ENCODE measurements around the gene C12orf42.
"Not testable (repeated sequence)": the region's sequence is repeated elsewhere in the genome, so short reads cannot be mapped to it uniquely, and the experiment has no call there.

C12orf42 gene

DNA sequence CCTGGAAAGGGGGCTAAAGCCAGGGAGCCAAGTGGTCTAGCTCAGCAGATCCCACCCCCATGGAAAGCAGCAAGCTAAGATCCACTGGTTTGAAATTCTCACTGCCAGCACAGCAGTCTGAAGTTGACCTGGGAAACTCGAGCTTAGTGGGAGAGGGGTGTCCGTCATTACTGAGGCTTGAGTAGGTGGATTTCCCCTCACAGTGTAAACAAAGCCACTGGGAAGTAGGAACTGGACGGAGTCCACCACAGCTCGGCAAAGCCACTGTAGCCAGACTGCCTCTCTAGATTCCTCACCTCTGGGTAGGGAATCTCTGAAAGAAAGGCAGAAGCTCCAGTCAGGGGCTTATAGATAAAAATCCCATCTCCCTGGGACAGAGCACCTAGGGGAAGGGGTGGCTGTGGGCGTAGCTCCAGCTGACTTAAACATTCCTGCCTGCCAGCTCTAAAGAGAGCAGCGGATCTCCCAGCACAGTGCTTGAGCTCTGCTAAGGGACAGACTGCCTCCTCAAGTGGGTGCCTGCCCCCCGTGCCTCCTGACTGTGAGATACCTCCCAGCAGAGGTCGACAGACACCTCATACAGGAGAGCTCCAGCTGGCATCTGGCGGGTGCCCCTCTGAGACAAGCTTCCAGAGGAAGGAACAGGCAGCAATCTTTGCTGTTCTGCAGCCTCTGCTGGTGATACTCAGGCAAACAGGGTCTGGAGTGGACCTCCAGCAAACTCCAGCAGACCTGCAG is 70.8 kb downstream of the C12orf42 start:
- not testable (repeated sequence) for DNase-seq (ENCODE audit: low spot score)

DNA sequence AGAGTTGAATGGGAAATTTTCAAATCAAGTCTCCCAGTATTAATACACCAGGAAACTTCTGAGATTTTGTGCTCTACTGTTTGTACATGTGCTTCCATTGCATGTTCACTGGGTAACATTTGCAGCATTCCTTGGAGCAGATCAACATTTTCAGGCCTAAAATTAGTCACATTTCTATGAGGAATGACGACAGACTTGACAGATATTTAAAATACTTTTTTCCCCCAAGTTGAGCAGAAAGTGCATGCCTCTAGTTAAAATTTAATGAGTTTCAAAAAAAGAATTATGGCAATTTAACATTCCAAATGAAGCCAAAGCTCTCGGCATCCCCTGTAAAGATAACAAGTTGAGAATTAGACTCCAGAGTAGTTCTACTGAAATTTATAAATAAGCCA is 72.3 kb downstream of the C12orf42 start:
- no peak for DNase-seq (ENCODE audit: low spot score)

GRCh38 chr12:103422746-103423515 is 72.8 kb downstream of the C12orf42 start:
- no peak for DNase-seq (ENCODE audit: low spot score)

DNA sequence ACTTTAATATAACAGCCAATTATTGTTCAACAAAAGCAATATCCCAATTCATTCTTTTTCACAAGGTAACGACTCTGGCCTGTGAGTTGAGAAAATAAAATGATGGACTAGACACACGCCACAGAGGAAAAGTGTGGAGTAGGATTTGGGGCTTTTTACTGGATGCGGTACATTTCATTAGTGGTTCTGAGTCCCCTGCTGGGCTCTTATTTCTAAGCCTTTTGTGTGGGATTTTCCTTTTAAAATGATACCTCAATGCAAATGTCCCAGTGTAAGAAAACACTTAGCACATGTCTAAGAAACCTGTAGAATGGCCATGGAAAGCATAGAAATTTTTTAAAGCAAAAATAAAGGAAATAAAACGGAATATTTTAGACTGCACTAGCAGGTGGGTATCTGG is 73.4 kb downstream of the C12orf42 start:
- no peak for DNase-seq (ENCODE audit: low spot score)

GRCh38 chr12:103421402-103421801 is 74.4 kb downstream of the C12orf42 start:
- DNase-seq (ENCODE audit: low spot score): no peak

GRCh38 chr12:103415681-103416080 is 80.1 kb downstream of the C12orf42 start:
- no peak for DNase-seq (ENCODE audit: low spot score)

DNA sequence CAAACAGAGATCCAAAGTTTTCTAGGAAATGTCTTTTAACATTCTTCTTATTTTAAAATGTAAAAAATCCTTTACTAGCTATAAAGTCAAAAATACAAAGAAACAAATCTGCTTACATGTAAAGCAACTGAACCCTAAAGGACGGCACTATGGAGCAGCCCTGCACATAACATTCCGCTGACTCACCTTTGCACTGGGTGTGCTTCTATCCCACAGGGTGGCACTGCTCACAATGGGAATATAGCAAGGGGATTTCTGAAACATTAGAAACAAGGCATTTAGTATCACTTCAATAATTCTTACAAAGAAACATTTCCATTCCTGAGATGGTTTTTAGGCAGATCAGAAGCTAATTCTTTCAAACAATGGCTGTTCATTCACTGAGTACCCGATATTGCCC is 94.3 kb downstream of the C12orf42 start:
- no peak for DNase-seq (ENCODE audit: low spot score)

GRCh38 chr12:103399986-103400385 is 95.8 kb downstream of the C12orf42 start:
- no peak for DNase-seq (ENCODE audit: low spot score)

GRCh38 chr12:103397536-103397935 is 98.2 kb downstream of the C12orf42 start:
- DNase-seq (ENCODE audit: low spot score): no peak

- no peak for DNase-seq (ENCODE audit: low spot score)
Observed at GRCh38 chr12:103392722-103393121, 103.0 kb downstream of the C12orf42 start.

- DNase-seq (ENCODE audit: low spot score): no peak
Observed at GRCh38 chr12:103391103-103391502, 104.7 kb downstream of the C12orf42 start.

DNA sequence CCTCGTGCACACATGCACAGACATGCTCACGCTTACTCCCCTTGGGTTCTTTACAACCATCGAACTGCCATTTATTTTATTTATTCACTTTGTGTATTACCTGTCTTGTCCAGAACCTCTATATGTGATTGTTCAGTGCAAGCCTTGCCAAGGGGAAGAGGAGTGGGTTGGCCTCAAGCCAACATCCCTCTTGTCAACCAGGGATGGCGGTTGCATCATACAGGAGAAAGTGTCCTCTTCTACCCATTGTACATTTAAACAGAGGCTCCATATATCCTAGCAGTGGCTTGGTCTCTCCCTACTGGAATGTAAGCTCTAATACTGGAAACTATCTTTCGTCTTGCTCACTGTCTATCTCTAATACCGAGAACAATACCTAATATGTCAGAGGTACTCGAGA is 108.4 kb downstream of the C12orf42 start:
- DNase-seq (ENCODE audit: low spot score): no peak

GRCh38 chr12:103386451-103386850 is 109.3 kb downstream of the C12orf42 start:
- no peak for DNase-seq (ENCODE audit: low spot score)

GRCh38 chr12:103382736-103383346 is 112.9 kb downstream of the C12orf42 start:
- no peak for DNase-seq (ENCODE audit: low spot score)

DNA sequence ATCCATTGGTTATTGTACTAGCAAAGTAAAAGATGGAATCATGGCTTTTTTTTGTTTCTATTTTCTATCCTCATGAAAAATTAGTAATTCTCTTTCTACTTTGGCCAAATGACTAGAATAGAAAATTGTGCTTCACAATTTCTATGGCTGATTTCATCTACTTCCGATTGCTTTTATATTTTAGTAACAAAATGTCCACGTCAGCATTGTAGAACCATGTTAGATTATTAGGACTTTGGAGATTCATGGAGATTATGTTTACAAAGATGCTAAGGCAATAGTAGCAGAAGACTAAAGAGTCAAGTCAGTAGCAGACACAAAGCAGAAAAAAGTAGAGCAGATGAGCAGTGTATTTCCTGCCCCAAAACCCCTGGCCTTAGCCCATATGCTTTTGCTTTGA is 113.6 kb downstream of the C12orf42 start:
- no peak for DNase-seq (ENCODE audit: low spot score)

GRCh38 chr12:103379670-103380069 is 116.1 kb downstream of the C12orf42 start:
- DNase-seq (ENCODE audit: low spot score): no peak

- DNase-seq (ENCODE audit: low spot score): no peak
Observed at GRCh38 chr12:103373088-103373523, 122.7 kb downstream of the C12orf42 start.

GRCh38 chr12:103369929-103370328 is 125.8 kb downstream of the C12orf42 start:
- DNase-seq (ENCODE audit: low spot score): no peak

GRCh38 chr12:103368167-103368566 is 127.6 kb downstream of the C12orf42 start:
- no peak for DNase-seq (ENCODE audit: low spot score)

- DNase-seq (ENCODE audit: low spot score): no peak
Observed at GRCh38 chr12:103354403-103354802, 141.4 kb downstream of the C12orf42 start.

DNA sequence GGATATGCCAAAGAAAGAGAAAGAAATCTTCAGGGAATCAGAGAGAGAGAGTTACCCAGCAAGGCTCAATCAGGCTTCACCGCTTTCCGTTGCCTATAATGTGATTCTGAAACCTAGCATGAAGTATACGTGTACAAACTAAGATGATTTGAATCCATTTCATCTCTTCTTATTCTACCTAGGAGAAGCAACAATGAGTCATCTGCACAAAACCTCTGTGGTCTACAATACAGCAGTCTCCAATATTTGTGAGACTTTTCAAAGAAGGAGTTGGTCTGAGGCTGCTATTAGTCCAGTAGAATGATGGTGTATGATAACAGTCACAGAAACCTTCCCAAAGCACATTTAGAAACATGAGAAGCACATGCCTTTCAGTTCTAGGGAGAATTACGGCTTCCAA is 141.9 kb downstream of the C12orf42 start:
- DNase-seq (ENCODE audit: low spot score): no peak

DNA sequence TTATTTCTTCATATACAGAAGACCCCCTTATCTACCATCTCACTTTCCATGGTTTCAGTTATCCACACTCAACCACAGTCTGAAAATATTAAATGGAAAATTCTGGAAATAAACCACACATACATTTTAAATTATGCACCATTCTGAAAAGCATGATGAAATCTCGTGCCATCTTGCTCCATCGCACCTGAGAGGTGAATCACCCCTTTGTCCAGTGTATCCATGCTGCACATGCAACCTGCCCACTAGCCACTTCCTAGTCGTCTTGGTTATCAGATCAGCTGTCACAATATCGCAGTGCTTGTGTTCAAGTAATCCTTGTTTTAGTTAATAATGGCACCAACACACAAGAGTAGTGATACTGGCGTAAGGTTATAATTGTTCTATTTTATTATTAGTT is 145.7 kb downstream of the C12orf42 start:
- no peak for DNase-seq (ENCODE audit: low spot score)

DNA sequence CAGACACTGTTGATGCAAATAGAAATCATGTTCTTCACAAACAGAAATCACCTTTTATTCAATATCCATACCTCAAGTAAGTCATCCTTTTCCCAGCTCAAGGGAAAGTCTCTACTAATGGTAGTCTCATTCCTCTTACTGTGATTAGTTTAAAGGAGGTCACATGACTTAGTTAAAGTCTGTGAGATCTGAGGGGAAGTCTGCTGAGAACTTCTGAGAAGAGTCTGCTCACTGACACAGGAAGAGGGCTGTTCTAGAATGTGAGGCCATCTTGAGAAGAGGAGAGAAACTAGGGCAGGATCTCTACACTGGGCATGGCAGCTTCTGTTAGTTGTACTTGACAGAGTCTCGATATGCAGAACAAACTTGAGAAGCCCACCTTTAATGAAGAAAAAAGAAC is 146.8 kb downstream of the C12orf42 start:
- no peak for DNase-seq (ENCODE audit: low spot score)
